Pons (tissue), 1 donor: ENCODE results near the gene DBF4B.
"Not testable (repeated sequence)": the region's sequence is repeated elsewhere in the genome, so short reads cannot be mapped to it uniquely, and the experiment has no call there.

Source experiments
- DNase-seq: peaks from one replicate; pipeline ENCODE4 v3.0.0-alpha.2; 2016; ENCODE audit warnings: low spot score

The DBF4B gene

DNA sequence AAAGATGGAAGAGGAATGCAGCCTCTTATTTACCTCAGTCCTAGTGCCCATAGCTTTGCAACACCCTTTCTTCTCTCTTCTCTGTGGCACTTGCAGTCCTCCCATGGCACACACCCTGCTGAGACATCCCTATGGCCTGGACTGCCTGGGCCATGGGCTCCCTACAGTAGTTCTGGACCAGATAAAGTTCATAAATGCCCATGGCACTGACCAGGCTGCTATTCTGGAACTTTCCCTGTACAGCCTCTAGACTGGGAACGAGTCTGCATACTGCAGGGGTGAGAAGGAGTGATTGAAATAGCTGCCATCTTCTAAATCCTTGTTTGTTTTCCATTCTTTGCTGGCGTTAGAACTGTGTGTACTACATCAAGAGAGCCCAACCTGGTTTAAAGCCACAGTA, 25.8 kb downstream of the DBF4B start:
- no peak for DNase-seq

DNA sequence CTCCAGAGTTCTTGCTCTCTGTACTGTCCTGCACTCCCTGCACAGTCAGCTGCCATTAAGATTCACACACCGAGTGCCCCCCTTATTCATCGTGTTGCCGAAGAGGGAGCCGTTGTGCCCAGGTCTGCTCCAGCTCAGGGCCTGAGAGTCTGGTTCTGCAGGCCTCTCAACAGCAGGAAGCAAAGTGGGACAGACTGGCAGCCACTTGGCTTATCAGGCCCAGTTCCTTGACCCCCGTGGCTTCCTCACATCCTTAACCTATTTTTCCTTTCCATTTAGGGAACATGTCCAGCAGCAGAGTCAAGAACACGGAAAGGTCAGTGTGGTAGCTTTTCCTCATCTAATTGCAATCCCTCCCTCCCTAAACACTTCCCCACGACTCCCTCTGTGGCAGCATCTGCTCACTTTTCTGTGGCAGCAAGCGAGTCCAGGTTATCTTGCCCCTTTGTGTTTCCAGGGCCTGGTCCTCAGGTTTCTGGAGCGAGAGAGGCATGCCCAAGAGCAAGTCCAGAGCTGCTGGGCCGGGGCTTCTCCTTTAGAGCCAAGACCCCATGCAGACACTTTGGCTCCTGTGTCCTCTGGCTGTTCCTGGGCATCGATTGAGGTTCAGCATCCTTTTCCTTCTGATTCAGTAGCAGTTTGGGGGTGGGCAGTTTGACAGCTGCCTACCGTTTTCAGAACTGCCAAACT, 28.2 kb downstream of the DBF4B start:
- peak; percentile 4 for DNase-seq

DNA sequence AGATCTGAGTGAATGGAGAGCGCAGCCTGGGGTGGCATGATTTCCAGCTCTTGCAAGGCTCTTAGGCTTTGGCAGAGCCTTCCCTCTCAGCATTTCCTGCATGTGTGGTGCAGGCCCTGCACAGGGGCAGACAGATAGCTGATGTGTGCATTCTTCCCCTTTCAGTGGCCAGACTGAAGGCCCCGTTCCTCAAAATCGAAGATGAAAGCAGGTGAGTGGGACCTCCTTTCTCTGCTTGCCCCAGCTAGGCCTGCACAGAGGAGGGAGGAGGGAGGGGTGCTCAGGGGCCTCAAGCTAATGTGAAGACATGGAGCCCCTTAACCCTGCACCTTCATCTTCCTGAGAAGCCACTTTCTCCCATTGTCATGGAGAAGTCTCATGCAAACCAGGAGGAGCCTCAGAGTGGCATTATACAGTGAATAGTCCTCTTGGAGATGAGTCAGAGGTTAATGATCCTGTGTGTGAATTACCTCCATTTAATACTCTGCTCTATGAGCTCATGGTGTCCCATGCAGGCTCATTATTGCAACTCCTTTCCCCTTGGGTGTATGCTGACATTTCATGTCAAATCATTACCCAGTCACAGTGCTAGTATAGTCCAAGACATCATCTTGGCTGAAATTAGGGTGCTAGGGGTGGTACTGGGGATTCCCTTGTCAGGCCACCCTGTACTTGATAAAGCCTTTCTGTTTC, 29.9 kb downstream of the DBF4B start:
- DNase-seq, result no peak

DNA sequence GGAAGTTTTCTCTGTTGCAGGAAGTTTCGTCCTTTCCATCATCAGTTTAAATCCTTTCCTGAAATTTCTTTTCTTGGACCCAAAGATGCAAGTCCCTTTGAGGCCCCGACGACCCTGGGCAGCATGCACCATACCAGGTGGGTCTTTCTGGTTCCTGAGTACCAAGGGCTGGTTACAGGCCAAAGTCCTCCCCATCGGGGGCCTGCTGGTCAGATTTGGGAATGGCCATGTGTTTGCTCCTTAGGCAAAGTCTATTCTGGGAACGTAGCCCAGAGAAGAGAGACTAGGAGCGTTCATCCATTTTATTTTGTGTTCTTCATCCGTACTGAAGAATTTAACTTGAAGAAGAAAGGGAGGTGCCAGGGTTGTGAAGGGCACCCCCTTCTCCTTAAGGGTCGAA, 32.9 kb downstream of the DBF4B start:
- DNase-seq, result no peak

DNA sequence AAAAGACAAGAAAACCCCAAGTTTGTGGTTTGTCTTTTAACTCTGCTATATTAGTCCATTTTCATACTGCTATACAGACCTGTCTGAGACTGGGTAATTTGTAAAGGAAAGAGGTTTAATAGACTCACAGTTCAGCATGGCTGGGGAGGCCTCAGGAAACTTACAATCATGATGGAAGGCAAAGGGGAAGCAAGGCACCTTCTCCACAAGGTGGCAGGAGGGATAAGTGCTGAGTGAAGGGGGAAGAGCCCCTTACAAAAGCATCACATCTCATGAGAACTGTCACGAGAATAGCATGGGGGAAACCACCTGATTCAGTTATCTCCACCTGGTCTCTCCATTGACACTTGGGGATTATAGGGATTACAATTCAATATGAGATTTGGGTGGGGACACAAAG, 36.8 kb downstream of the DBF4B start:
- DNase-seq, result no peak

DNA sequence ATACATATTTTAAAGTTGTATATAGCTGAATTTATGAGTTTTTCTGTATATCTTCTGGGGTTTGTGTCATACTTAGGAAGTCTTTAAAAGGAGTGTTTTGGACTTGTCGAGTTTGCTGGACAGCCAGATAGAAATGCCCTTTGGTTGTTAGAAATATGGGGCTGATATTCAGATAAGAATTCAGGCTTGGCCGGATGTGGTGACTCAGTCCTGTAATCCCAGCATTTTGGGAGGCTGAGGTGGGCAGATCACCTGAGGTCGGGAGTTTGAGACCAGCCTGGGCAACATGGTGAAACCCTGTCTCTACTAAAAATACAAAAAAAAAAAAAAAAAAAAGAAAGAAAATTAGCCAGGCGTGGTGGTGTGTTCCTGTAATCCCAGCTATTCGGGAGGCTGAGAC, 37.3 kb downstream of the DBF4B start:
- not testable (repeated sequence) for DNase-seq

DNA sequence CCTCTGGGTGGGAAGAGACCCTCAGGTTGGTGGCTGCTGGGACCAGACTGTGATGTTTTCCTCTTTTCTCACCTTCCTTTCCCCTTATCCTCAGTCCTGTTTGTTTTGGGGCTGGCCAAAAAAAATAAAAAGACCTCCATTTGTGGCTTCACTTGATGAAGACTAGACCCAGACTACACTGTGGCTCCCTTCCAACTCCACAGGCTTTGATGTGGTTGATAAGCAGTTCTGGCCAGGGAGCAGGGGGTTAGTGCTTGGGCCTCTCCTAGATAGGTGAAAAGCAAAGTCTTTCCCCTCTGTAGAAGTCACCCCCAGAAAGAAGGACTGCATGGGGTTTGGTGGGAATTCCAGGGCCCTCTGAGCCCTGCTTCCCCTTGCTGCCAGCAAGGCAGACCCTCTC, 39.1 kb downstream of the DBF4B start:
- DNase-seq, result no peak

DNA sequence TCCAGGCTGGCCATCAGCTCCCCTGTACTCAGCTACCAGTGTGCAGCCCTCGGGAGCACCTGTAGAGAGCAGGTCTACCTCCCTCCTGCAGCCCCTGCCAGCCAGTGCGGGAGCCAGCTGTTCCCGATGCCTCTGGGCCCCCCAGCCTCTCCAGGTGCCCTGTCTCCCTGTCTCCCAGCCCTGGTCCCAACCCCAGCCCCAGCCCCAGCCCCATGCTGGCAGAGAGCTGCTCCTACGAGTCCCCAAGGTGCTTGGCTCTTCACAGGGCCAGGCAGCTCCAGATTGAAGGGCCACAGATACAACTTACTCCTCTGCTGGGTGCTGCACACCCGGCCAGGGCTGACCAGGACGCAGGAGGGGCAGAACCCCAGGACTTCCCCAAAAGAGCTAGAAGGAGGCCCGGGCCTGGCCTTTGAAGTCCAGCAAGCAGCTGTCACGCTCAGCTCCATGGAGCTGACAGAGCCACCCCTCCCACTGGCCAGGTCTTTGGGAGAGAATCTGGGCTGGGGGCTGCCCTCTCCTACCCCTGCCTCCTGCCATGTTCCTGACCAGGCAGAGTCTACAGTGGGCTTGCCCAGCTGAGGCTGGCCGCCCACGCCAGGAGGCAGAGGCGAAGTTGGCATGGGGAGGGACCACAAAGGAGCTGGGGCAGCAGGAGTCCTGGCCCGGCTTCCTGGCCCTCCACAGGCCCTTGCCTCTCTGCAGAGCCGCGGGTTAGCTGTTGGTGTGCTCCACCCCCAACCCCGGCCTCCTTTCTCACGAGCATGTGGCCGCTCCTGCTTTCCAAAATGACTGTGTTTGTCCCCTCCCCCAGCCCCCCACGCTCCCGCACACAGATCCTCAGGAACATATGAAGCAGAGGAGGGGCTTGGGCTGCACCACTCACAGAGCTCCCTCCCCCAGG, 40.9 kb downstream of the DBF4B start:
- no peak for DNase-seq

DNA sequence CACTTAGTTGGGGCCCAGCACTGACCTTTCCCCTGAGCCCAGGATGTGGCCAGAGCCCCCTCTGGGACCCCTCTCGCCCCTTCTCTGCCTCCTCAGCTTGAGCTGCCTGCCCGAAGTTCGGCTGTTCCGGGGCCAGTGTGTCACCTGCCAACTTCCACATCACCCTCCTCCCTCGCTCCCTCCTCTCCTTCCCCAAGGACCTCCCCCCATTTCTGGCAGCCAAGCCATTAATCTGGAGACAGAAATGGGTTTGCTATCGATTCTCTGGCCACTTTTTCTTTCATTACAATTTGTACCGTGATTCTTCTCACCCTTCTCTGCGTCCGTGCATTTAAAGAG, 41.5 kb downstream of the DBF4B start:
- no peak for DNase-seq

DNA sequence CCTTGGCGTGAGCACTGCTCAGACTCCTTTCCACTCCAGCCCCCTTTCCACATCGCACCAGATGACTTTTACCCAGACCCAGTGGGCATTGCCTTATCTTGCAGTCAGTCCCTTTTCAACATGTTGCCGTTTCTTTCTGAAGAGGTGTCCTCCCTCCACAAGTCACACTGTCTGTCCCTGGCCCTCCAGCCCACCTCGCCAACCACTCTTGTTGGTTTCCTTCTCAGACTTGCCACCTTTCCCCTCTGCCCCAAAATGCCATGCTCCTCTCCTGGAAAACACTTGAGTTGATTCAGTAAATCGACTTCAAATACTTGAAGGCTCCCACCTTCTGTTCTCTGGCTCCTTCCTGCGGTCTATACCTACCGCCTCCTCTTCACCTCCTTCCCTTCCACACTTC, 42.9 kb downstream of the DBF4B start:
- no peak for DNase-seq

DNA sequence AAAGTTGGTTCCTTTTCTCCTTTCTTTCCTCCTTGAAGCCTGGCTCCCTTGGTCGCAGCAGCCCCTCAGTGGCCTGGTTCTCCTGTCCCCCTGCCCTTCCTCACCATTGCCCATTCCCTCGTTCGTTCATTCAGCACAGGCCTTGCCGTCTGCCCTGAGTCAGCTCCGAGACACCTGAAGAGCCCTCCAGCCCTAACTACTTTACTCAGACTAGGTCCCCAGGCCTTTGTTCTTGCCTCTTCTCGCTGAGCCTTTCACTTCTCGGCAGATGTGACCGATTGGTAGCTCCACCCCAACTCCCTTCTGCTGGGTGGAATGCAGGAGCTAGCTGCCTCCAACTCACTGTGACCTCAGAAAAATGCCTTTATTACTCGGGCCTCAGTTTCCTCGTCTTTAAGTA, 43.3 kb downstream of the DBF4B start:
- DNase-seq, result no peak

DNA sequence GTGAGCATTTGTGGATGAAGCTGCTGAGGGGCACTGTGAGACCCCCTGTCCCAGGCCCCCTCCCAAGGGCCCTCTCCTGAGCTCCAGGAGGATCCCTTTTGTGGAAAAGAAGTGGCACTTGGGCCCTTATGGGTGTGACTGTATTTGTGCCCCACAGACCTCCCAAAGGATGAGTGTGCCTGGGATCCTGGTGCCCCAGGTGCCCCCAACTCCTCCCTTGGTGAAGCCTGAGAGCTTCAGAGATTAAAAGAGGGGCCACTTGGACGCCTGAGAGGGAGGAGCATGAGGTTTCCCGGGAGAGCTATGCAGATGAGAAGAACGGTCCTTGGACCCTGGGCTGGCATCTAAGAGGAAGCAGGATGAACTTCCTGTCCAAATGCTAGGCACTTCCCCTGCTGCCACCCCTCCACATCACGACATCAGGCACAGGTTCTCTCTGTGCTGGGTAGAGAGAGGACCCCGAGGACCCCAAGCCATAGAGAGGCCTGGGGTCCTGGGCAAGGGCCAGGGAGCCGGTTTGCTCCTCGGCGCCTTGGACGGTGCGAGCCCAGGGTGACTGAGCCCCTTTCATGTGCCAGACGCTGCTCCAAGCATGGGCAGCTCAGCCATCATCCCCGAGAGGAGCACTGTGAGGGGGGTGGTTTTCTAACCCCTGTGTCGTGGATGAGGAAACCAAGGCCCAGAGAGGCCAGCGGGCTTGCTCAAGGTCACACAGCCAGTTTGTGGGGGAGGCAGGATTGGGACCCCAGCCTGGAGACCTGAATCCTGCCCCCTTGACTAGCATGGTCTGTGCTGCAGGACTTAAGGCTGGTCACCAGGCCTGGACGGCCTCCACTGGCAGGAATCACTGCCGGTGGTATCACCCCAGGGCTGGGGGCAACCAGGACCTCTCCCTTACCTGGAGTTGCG, 44.7 kb downstream of the DBF4B start:
- DNase-seq, result no peak

DNA sequence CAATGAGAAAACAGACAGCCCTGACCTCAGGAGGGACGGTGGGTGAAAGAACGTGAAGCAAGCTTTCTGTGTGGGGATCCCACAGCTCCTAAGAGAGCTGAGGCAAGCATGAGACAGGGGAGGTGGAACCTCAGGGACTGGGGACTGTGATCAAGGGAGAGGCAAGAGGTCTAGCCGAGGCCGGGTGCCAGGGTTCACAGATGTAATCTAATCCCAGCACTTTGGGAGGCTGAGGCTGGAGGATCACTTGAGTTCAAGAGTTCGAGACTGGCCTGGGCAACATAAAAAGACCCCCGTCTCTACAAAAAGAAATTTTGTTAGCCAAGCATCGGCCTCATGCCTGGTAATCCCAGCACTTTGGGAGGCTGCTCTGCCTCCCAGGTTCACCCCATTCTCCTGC, 45.8 kb downstream of the DBF4B start:
- DNase-seq, result no peak

DNA sequence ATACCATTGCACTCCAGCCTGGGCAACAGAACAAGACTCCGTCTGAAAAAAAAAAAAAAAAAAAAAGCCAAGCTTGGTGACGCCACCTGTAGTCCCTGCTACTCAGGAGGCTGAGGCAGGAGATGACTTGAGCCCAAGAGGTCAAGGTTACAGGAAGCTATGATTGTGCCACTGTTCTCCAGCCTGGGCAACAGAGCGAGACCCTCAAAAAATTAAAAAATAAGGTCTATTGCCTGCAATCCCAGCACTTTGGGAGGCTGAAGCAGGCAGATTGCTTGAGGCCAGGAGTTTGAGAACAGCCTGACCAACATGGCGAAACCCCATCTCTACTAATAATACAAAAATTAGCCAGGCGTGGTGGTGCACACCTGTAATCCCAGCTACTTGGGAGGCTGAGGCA, 46.7 kb downstream of the DBF4B start:
- DNase-seq, result not testable (repeated sequence)

DNA sequence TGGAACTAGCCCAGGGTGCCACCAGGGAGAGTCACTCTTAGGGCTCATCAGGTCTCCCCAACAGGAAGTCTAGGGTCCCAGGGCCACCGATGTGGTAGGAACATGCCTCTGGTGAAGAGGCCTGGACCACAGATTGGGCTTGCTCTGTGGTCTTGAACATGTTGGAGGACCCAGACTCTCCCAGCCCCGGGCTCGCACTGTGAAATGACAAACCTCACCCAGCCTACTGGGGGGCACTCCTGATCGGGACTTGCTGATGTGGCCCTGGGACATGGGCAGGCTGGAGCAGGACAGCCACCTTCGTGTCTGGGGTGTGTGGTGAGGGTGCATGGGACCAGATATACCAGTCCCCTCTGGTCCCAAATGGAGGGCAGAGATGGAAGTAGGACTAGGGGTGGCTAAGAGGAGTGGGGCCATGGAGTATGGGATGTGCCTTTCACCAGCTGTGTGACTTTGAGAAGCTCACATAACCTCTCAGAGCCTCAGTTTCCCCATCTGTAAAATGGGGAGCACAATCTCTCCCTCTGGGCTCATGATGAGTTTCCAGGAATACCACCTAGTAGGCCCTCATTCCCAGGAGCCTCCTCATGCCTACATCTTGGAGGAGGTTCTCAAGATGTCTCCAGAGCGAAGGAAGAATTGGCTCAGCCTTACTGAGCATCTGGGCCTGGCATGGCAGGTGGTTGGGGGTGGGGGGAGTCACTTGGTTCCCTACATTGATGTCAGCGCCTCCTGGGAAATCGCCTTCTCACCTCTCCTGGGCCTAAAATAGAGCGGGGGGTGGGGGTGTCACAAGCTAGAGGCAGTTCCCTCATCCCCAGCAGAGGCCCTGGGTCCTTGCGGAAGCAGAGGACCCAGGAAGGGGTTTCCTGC, 48.8 kb downstream of the DBF4B start:
- no peak for DNase-seq

DNA sequence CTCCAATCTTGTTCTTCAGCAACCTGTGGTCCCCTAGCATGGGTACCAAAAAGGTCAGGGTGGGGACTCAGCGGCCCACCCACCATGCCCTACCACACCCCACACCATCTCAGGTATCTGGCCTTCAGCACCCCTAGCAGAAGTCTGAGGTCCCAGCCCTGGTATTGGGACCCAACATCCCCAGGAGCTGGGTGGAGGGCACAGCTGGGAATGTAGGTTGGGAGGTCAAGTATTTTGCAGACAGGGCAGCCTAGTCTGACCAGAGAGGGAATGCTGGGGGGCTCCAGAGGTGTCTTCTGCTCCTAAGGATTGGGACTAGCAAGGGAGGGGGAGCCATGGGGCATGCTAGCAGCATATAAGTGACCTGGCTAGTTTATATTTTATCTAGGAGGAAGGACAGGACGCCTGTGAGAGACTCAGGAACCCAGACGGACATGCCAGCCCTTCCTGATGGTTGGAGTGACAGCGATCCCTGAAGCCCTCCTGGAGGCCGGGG, 49.5 kb downstream of the DBF4B start:
- no peak for DNase-seq

DNA sequence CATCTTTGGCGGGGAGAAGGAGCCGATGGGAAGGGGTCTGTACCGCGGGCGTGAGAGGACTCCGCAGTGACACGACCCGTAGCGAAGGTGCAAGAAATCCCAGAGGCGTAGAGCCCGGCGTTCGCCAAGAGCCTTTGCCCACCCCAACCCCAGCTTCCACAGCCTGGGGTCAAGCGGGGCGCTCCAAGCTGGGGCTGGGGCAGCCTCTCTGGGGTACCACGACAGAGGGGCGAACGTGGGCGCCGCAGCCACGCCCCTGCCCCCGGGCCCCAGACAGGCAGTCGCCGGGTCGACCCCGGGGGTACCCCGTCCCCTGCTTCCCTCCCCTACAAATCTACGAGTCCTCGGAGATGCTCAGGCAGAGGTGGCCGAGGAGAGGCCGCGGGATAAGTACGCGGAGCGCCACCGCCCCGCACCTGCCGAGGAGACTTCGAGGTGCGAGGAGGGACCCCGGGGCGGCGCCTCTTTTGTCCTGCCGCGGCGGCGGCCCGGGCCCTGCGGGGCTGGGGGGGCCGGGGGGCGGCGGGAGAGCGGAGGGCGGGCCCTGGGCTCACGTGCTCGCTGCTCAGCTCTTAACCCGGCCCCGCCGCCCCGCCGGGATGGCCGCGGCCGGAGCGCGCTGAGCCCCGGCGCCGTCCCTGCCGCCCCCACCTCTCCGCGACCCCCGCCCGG, 50.1 kb downstream of the DBF4B start, which contains the start of gene ADAM11:
TSS of gene ADAM11 (plus strand) at position 575 of the 672 bp plus-strand sequence. CDS start 212 bp downstream, outside the sequence.
- no peak for DNase-seq

DNA sequence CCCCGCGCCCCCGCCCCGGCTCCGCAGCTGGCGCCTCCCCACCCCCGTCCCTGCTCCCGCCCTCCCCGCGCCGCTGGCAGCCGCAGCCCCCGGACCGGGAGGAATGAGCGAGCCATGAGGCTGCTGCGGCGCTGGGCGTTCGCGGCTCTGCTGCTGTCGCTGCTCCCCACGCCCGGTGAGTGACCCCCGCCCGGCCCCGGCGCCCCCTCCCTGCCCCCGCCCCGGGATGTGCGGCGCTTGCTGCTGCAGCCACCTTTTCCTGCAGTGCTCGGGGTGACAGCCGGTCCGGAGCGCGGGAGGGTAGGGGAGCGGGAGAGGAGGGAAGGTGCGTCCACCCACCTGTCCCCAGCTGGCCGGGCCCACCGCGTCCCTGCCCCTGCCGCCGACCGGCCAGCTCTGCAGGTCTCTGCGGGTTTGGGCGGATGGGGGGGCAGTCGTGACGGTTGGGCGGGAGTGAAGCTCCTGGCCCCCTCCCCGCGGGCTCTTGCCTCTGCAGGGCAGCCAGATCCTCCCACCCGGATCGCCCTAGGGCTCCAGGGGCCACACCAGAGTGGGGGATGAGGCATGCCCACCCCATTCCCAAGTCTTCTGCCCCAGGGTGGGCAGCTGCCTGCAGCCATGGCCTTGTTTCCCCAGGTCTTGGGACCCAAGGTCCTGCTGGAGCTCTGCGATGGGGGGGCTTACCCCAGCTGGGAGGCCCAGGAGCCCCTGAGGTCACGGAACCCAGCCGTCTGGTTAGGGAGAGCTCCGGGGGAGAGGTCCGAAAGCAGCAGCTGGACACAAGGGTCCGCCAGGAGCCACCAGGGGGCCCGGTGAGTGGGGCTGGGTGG, 50.8 kb downstream of the DBF4B start:
- DNase-seq, result no peak

DNA sequence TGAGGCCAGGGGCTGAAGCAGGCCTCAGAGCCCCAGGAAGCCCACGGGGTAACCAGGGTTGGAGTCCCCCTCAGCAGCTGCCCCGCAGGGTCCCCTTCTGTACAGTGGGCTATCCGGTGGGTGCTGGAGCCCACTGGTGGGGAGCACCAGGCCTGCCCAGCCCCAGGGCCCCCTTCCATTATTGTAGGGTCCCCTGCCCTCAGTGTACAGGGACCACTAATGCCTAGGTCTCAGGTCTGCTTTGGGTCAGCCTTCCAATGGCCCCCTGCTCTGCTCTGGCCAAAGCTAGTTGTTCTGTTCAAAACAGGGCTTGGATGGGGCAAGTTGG, 51.4 kb downstream of the DBF4B start:
- no peak for DNase-seq
